HuH-7.5 (cell line): ENCODE data around the gene CPNE8.

Experiments
- DNase-seq: peaks from one replicate; pipeline ENCODE4 v3.0.0; 2011; ENCODE audit warnings: low spot score

The CPNE8 gene

GRCh38 chr12:38633511-38633910 is 271.9 kb downstream of the CPNE8 start:
- DNase-seq, result no peak

- no peak for DNase-seq
Observed at GRCh38 chr12:38629064-38629463, 276.3 kb downstream of the CPNE8 start.

GRCh38 chr12:38628288-38628687 is 277.1 kb downstream of the CPNE8 start:
- no peak for DNase-seq

GRCh38 chr12:38625306-38625705 is 280.1 kb downstream of the CPNE8 start:
- no peak for DNase-seq

- DNase-seq, result no peak
Observed at GRCh38 chr12:38614171-38614570, 291.2 kb downstream of the CPNE8 start.

- DNase-seq, result no peak
Observed at GRCh38 chr12:38610808-38611350, 294.5 kb downstream of the CPNE8 start.

GRCh38 chr12:38607295-38607694 is 298.1 kb downstream of the CPNE8 start:
- no peak for DNase-seq
